ENCODE data around the gene MRPL42. TPM values are rescaled to one million over a fixed set of nuclear protein-coding genes. Genes with fewer than 3 reads are reported as not detected.
A peak's percentile ranks its signal among the peaks of the same experiment; 100 is the strongest.

The MRPL42 gene
- total and polyA plus RNA-seq, 2 experiments from 2014 or later: 195 to 269 TPM

- TF ChIP-seq STAT1 (IDR thresholded peaks at IDR 0.05; ENCODE audit: unreplicated experiment) (no peak), JUNB (IDR thresholded peaks at IDR 0.05; ENCODE audit: unreplicated experiment) (no peak), EZH2 (IDR thresholded peaks at IDR 0.05; ENCODE audit: low read depth, unreplicated experiment) (no peak), POLR2AphosphoS5 (IDR thresholded peaks at IDR 0.05; ENCODE audit: low read depth) (no peak), ZNF114 (CRISPR knock-in tag; IDR thresholded peaks at IDR 0.05) (no peak)
- H3F3A ChIP-seq (replicated peaks; ENCODE audit: low read depth): no peaks in the 10 kb centered on the region
- H3K79me2 ChIP-seq (replicated peaks; ENCODE audit: insufficient read depth): peaks cover 67% of the 10 kb centered on the region
- H3K4me1 ChIP-seq (ENCODE audit: insufficient read depth): peaks cover 44% of the 10 kb centered on the region
- Mint-ChIP-seq H3K27ac (peak overlapping the region; percentile 96), H3K9me3 (peaks cover 3% of the 10 kb centered on the region; the same call in 2 of the 3 replicates), H3K4me3 (peak overlapping the region; percentile 96), H3K36me3 (ENCODE audit: low read depth) (peaks cover 7% of the 10 kb centered on the region; the same call in 1 of the 3 replicates), H3K4me1 (peaks cover 50% of the 10 kb centered on the region), H3K27me3 (ENCODE audit: insufficient read depth, low read depth, poor library complexity) (peaks cover 4% of the 10 kb centered on the region)
- DNase-seq (ENCODE audit: low spot score) (no peak), ATAC-seq (no peak)
- peak overlapping the region; percentile 92; the same call in 1 of the 2 replicates for H3K27ac ChIP-seq (ENCODE audit: low read depth)
- H3K27me3 ChIP-seq (ENCODE audit: insufficient read depth): no peaks in the 10 kb centered on the region
- no peaks in the 10 kb centered on the region for H3K36me3 ChIP-seq (ENCODE audit: insufficient read depth)
- H3K9me2 ChIP-seq (ENCODE audit: insufficient read depth): no peaks in the 10 kb centered on the region
- peak overlapping the region; percentile 97 for H3K4me2 ChIP-seq
- H3K4me3 ChIP-seq: peak overlapping the region; percentile 93
- H4K20me1 ChIP-seq (replicated peaks; ENCODE audit: insufficient read depth): peaks cover 56% of the 10 kb centered on the region
- H2AFZ ChIP-seq: no peak overlapping the region
Observed at GRCh38 chr12:93440043-93440835, 27.1 kb upstream of the MRPL42 start.

- ATAC-seq: peak; percentile 10
- H4K20me1 ChIP-seq (replicated peaks; ENCODE audit: insufficient read depth): peaks cover 47% of the 10 kb centered on the region
Observed at GRCh38 chr12:93441081-93441616, 26.2 kb upstream of the MRPL42 start.

GRCh38 chr12:93441617-93442410 lies 25.5 kb upstream of the MRPL42 start, which contains the start of gene UBE2N:
Gene UBE2N, minus strand, starts transcription at chr12:93441947. Its CDS starts 63 bp downstream, at chr12:93441884.
- Mint-ChIP-seq H3K36me3 (ENCODE audit: low read depth) (peaks cover 7% of the 10 kb centered on the region; the same call in 1 of the 3 replicates), H3K27me3 (ENCODE audit: insufficient read depth, low read depth, poor library complexity) (peaks cover 4% of the 10 kb centered on the region), H3K4me3 (peak within 1 kb of the TSS; percentile 96), H3K4me1 (peaks cover 42% of the 10 kb centered on the region), H3K27ac (peak within 1 kb of the TSS; percentile 99), H3K9me3 (peaks cover 3% of the 10 kb centered on the region; the same call in 2 of the 3 replicates)
- peaks cover 40% of the 10 kb centered on the region for H4K20me1 ChIP-seq (replicated peaks; ENCODE audit: insufficient read depth)
- H3K79me2 ChIP-seq (replicated peaks; ENCODE audit: insufficient read depth): peaks cover 51% of the 10 kb centered on the region
- H3K27me3 ChIP-seq (ENCODE audit: insufficient read depth): no peaks in the 10 kb centered on the region
- H3K4me2 ChIP-seq: peak within 1 kb of the TSS; percentile 97
- H3K9me2 ChIP-seq (ENCODE audit: insufficient read depth): no peaks in the 10 kb centered on the region
- peak within 1 kb of the TSS; percentile 93 for H3K4me3 ChIP-seq
- H3F3A ChIP-seq (replicated peaks; ENCODE audit: low read depth): no peaks in the 10 kb centered on the region
- no peaks in the 10 kb centered on the region for H3K36me3 ChIP-seq (ENCODE audit: insufficient read depth)
- ATAC-seq (peak; percentile 87), DNase-seq (ENCODE audit: low spot score) (peak; percentile 96)
- H3K27ac ChIP-seq (ENCODE audit: low read depth): peak within 1 kb of the TSS; percentile 94
- H2AFZ ChIP-seq: peak within 1 kb of the TSS; percentile 77; the same call in 1 of the 2 replicates
- peaks cover 43% of the 10 kb centered on the region for H3K4me1 ChIP-seq (ENCODE audit: insufficient read depth)
- no peak for TF ChIP-seq STAT1 (IDR thresholded peaks at IDR 0.05; ENCODE audit: unreplicated experiment)
- no peak for TF ChIP-seq REST (IDR thresholded peaks at IDR 0.05; ENCODE audit: unreplicated experiment)
- peak; percentile 94 for TF ChIP-seq ETS1 (IDR thresholded peaks at IDR 0.05)
- TF ChIP-seq POLR2AphosphoS5 (IDR thresholded peaks at IDR 0.05; ENCODE audit: low read depth): peak; percentile 92
- TF ChIP-seq CTCF (conservative IDR thresholded peaks at IDR 0.05; ENCODE audit: low read depth in 2 of 2): no peak

More at GRCh38 chr12:93441081-93441616, 26.2 kb upstream of the MRPL42 start:
- Histone ChIP-seq H3K4me2 (peak overlapping the region; percentile 97), H3K79me2 (replicated peaks; ENCODE audit: insufficient read depth) (peaks cover 58% of the 10 kb centered on the region), H3K27me3 (ENCODE audit: insufficient read depth) (no peaks in the 10 kb centered on the region), H3K36me3 (ENCODE audit: insufficient read depth) (no peaks in the 10 kb centered on the region), H2AFZ (no peak overlapping the region), H3K4me1 (ENCODE audit: insufficient read depth) (peaks cover 44% of the 10 kb centered on the region), H3K4me3 (peak overlapping the region; percentile 93), H3K27ac (ENCODE audit: low read depth) (peak overlapping the region; percentile 92), H3F3A (replicated peaks; ENCODE audit: low read depth) (no peaks in the 10 kb centered on the region), H3K9me2 (ENCODE audit: insufficient read depth) (no peaks in the 10 kb centered on the region)
- TF ChIP-seq POLR2AphosphoS5 (IDR thresholded peaks at IDR 0.05; ENCODE audit: low read depth): no peak
- no peak for TF ChIP-seq ZNF331 (CRISPR knock-in tag; IDR thresholded peaks at IDR 0.05; ENCODE audit: low read depth)
- Mint-ChIP-seq H3K4me3 (peak overlapping the region; percentile 96), H3K4me1 (peaks cover 49% of the 10 kb centered on the region), H3K27ac (peak overlapping the region; percentile 96), H3K9me3 (peaks cover 3% of the 10 kb centered on the region; the same call in 2 of the 3 replicates), H3K36me3 (ENCODE audit: low read depth) (peaks cover 7% of the 10 kb centered on the region; the same call in 1 of the 3 replicates), H3K27me3 (ENCODE audit: insufficient read depth, low read depth, poor library complexity) (peaks cover 4% of the 10 kb centered on the region)
- DNase-seq (ENCODE audit: low spot score): peak; percentile 45

All from GM23338 (cell line).